Activated T-helper 1 cell treated with anti-CD3 and anti-CD28 coated beads, Interleukin-12 subunit alpha, Interleukin-12 subunit beta, Interleukin-2, Interleukin-4 antibody, amounts not matched to agents 30 ng/mL and 10 ng/mL and 1 ng/mL, durations not matched to agents 14 hours and 24 hours and 36 hours (primary cell): ENCODE measurements around the gene SLC22A7. TPM values are rescaled to one million over a fixed set of nuclear protein-coding genes. Genes with fewer than 3 reads are reported as not detected.

Experiments used
- DNase-seq: peaks from one replicate; pipeline ENCODE4 v3.0.0; 2021; ENCODE audit warnings: low spot score
- H3K27ac Mint-ChIP-seq: one replicate; pipeline ENCODE4 v1.8.0; 2021; ENCODE audit warnings: mild to moderate bottlenecking, mixed read lengths
- H3K27me3 Mint-ChIP-seq: one replicate; pipeline ENCODE4 v1.8.0; 2022; ENCODE audit warnings: mild to moderate bottlenecking, moderate library complexity, mixed read lengths; ENCODE audit not compliant: insufficient read depth
- H3K36me3 Mint-ChIP-seq: one replicate; pipeline ENCODE4 v1.8.0; 2021; ENCODE audit warnings: low read depth, mixed read lengths
- H3K4me1 Mint-ChIP-seq: one replicate; pipeline ENCODE4 v1.8.0; 2021; ENCODE audit warnings: low read depth, mixed read lengths
- H3K4me3 Mint-ChIP-seq: one replicate; pipeline ENCODE4 v1.8.0; 2021; ENCODE audit warnings: mild to moderate bottlenecking, moderate library complexity, mixed read lengths
- H3K9me3 Mint-ChIP-seq: one replicate; pipeline ENCODE4 v1.8.0; 2021; ENCODE audit warnings: mixed read lengths
- intact Hi-C: fragments of 100-400 bp; cut with micrococcal nuclease; formaldehyde crosslinking; loops from one replicate; pipeline ENCODE4 v1.15.1; 2024
- total RNA-seq: library from RNA; stranded (reverse); gene quantifications from 2 replicates; pipeline ENCODE4 v1.2.3, GENCODE V29; 2022

The SLC22A7 gene
- total RNA-seq, 1 donor from 2014 or later: not detected

GRCh38 chr6:43258807-43259686, 39.0 kb upstream of the SLC22A7 start:
- intact Hi-C loops: no loop called here
- Mint-ChIP-seq H3K36me3 (no peaks in the 10 kb centered on the region), H3K27me3 (peaks cover 6% of the 10 kb centered on the region), H3K4me1 (peaks cover 37% of the 10 kb centered on the region), H3K27ac (no peak overlapping the region), H3K4me3 (no peak overlapping the region), H3K9me3 (no peaks in the 10 kb centered on the region)
- DNase-seq: no peak

- Mint-ChIP-seq H3K27ac (no peak overlapping the region), H3K36me3 (no peaks in the 10 kb centered on the region), H3K4me3 (no peak overlapping the region), H3K27me3 (peaks cover 8% of the 10 kb centered on the region), H3K9me3 (no peaks in the 10 kb centered on the region), H3K4me1 (peaks cover 24% of the 10 kb centered on the region)
- no peak for DNase-seq
- intact Hi-C loops: no loop called here
Observed at GRCh38 chr6:43260791-43261190, 37.3 kb upstream of the SLC22A7 start.

- Mint-ChIP-seq H3K36me3 (no peaks in the 10 kb centered on the region), H3K4me3 (no peak overlapping the region), H3K27me3 (peaks cover 8% of the 10 kb centered on the region), H3K4me1 (peaks cover 23% of the 10 kb centered on the region), H3K9me3 (no peaks in the 10 kb centered on the region), H3K27ac (no peak overlapping the region)
- no peak for DNase-seq
- intact Hi-C loops: no loop called here
Observed at GRCh38 chr6:43261198-43261597, 36.9 kb upstream of the SLC22A7 start.

GRCh38 chr6:43262000-43262779, 35.9 kb upstream of the SLC22A7 start:
- H3K9me3 Mint-ChIP-seq: no peaks in the 10 kb centered on the region
- H3K36me3 Mint-ChIP-seq: no peaks in the 10 kb centered on the region
- intact Hi-C loops: no loop called here
- peak overlapping the region; percentile 32 for H3K27ac Mint-ChIP-seq
- H3K27me3 Mint-ChIP-seq: peaks cover 9% of the 10 kb centered on the region
- peaks cover 16% of the 10 kb centered on the region for H3K4me1 Mint-ChIP-seq
- no peak for DNase-seq
- H3K4me3 Mint-ChIP-seq: no peak overlapping the region

GRCh38 chr6:43262780-43263313, 35.2 kb upstream of the SLC22A7 start:
- H3K27me3 Mint-ChIP-seq: peaks cover 16% of the 10 kb centered on the region
- DNase-seq: no peak
- H3K27ac Mint-ChIP-seq: no peak overlapping the region
- peaks cover 10% of the 10 kb centered on the region for H3K4me1 Mint-ChIP-seq
- no peak overlapping the region for H3K4me3 Mint-ChIP-seq
- H3K9me3 Mint-ChIP-seq: no peaks in the 10 kb centered on the region
- intact Hi-C loops: loop anchor here (1.0 kb wide), 3 partner anchors 71 to 243 kb away; no protein-coding TSS in a partner anchor
- no peaks in the 10 kb centered on the region for H3K36me3 Mint-ChIP-seq

GRCh38 chr6:43263314-43264178, 34.5 kb upstream of the SLC22A7 start:
- Mint-ChIP-seq H3K4me1 (peaks cover 5% of the 10 kb centered on the region), H3K27ac (no peak overlapping the region), H3K36me3 (no peaks in the 10 kb centered on the region), H3K27me3 (peaks cover 23% of the 10 kb centered on the region), H3K9me3 (no peaks in the 10 kb centered on the region), H3K4me3 (no peak overlapping the region)
- intact Hi-C loops: loop anchor here (1.0 kb wide), 3 partner anchors 71 to 243 kb away; no protein-coding TSS in a partner anchor
- peak; percentile 67 for DNase-seq

- Mint-ChIP-seq H3K4me3 (no peak overlapping the region), H3K27ac (no peak overlapping the region), H3K36me3 (no peaks in the 10 kb centered on the region), H3K9me3 (no peaks in the 10 kb centered on the region), H3K27me3 (peaks cover 30% of the 10 kb centered on the region), H3K4me1 (peaks cover 14% of the 10 kb centered on the region)
- intact Hi-C loops: no loop called here
- DNase-seq: no peak
Observed at GRCh38 chr6:43264599-43265145, 33.4 kb upstream of the SLC22A7 start.

GRCh38 chr6:43265564-43265963, 32.5 kb upstream of the SLC22A7 start:
- intact Hi-C loops: no loop called here

GRCh38 chr6:43267619-43268354, 30.3 kb upstream of the SLC22A7 start:
- intact Hi-C loops: no loop called here
- Mint-ChIP-seq H3K4me1 (peaks cover 14% of the 10 kb centered on the region), H3K4me3 (no peak overlapping the region), H3K27ac (no peak overlapping the region), H3K9me3 (no peaks in the 10 kb centered on the region), H3K27me3 (peaks cover 48% of the 10 kb centered on the region), H3K36me3 (no peaks in the 10 kb centered on the region)
- DNase-seq: no peak

More at GRCh38 chr6:43265564-43265963, 32.5 kb upstream of the SLC22A7 start:
- H3K9me3 Mint-ChIP-seq: no peaks in the 10 kb centered on the region
- H3K36me3 Mint-ChIP-seq: no peaks in the 10 kb centered on the region
- no peak overlapping the region for H3K27ac Mint-ChIP-seq
- peaks cover 14% of the 10 kb centered on the region for H3K4me1 Mint-ChIP-seq
- H3K4me3 Mint-ChIP-seq: no peak overlapping the region
- H3K27me3 Mint-ChIP-seq: peaks cover 37% of the 10 kb centered on the region
- DNase-seq: no peak

GRCh38 chr6:43268355-43268700, 29.7 kb upstream of the SLC22A7 start:
- peaks cover 53% of the 10 kb centered on the region for H3K27me3 Mint-ChIP-seq
- intact Hi-C loops: no loop called here

GRCh38 chr6:43268782-43269272, 29.2 kb upstream of the SLC22A7 start:
- Mint-ChIP-seq H3K4me1 (peaks cover 9% of the 10 kb centered on the region), H3K27me3 (peaks cover 53% of the 10 kb centered on the region), H3K9me3 (no peaks in the 10 kb centered on the region), H3K27ac (no peak overlapping the region), H3K36me3 (no peaks in the 10 kb centered on the region), H3K4me3 (peak overlapping the region; percentile 65)
- intact Hi-C loops: no loop called here
- no peak for DNase-seq

More at GRCh38 chr6:43268355-43268700, 29.7 kb upstream of the SLC22A7 start:
- Mint-ChIP-seq H3K27ac (no peak overlapping the region), H3K4me1 (peaks cover 13% of the 10 kb centered on the region), H3K4me3 (no peak overlapping the region), H3K36me3 (no peaks in the 10 kb centered on the region), H3K9me3 (no peaks in the 10 kb centered on the region)
- no peak for DNase-seq
